PFSK-1 (cell line): ENCODE data around the gene LAMA1.

ENCODE experiments used
- FOXP2 ChIP-seq: optimal IDR thresholded peaks from 2 replicates; pipeline ENCODE3; 2011; ENCODE audit warnings: borderline replicate concordance, control low read depth, inconsistent platforms; ENCODE audit not compliant: insufficient read depth; ENCODE audit errors: extremely low read length, extremely low read depth
- POLR2AphosphoS5 ChIP-seq: IDR thresholded peaks from 2 replicates; pipeline ENCODE4 v1.6.1; 2012; ENCODE audit warnings: low read depth, mild to moderate bottlenecking, control low read depth, low read length, moderate library complexity
- REST ChIP-seq, 2 experiments: IDR thresholded peaks; 2 replicates each; pipeline versions ENCODE4 v1.6.1 to v1.8.0; 2011 to 2012; ENCODE audit warnings: low read depth in 2 of 2, low read length in 2 of 2, control low read depth in 1 of 2, inconsistent platforms in 1 of 2, mild to moderate bottlenecking in 1 of 2, moderate library complexity in 1 of 2; ENCODE audit not compliant: insufficient read depth in 1 of 2
- SIN3A ChIP-seq: IDR thresholded peaks from 2 replicates; pipeline ENCODE4 v1.6.1; 2012; ENCODE audit warnings: mild to moderate bottlenecking, low read length, moderate library complexity, borderline replicate concordance; ENCODE audit not compliant: insufficient read depth
- TAF1 ChIP-seq: IDR thresholded peaks from 2 replicates; pipeline ENCODE4 v1.6.1; 2012; ENCODE audit warnings: low read length, control low read depth, borderline replicate concordance; ENCODE audit not compliant: insufficient read depth

Gene LAMA1

DNA sequence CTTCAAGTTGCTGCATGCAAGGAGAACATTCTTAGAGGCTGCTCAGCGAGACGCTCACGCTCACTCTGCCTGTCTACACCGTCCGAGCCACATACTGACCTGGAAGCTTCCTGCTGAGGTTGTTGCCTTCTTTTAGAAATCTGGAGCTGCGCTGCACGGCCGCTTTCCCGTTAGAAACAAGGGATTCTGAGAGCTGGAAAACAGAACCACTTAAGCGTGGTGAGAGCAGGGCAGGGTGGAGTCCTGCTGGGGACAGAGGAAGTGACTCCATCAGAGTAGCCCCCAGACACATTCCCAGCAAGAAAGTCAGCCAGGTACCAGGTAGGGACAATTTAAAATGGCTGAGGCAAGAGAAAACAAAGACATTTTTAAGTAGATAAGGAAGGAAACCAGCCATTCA is 135.2 kb downstream of the LAMA1 start:
- no peak for TF ChIP-seq SIN3A
- no peak for TF ChIP-seq POLR2AphosphoS5
- no peak for TF ChIP-seq TAF1
- TF ChIP-seq REST (IDR thresholded peaks at IDR 0.05; ENCODE audit: insufficient read depth in 1 of 2, low read depth in 2 of 2, low read length in 2 of 2): no peak
- TF ChIP-seq FOXP2: no peak

GRCh38 chr18:6980363-6980762 is 137.2 kb downstream of the LAMA1 start:
- TF ChIP-seq SIN3A: no peak
- no peak for TF ChIP-seq TAF1
- no peak for TF ChIP-seq POLR2AphosphoS5
- no peak for TF ChIP-seq FOXP2
- TF ChIP-seq REST (IDR thresholded peaks at IDR 0.05; ENCODE audit: insufficient read depth in 1 of 2, low read depth in 2 of 2, low read length in 2 of 2): no peak

DNA sequence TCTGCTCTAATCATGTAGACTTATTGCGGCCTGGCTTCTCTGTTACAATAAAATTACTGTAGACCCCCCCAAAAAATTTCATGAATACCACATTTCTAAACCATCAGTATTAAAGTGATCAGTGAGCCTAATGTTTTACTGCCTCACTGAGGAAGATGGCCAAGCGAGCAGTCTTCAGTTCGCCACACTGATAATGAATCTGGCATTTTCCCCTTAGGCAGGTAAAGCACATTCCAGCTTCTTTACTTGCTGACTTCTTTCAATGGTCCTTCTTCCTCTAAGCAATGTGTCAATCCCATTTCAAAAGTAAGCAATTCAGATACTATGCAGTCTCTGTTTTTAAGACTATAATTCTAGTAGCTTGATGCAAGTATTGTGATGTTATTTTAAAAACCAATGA is 137.6 kb downstream of the LAMA1 start:
- TF ChIP-seq TAF1 (no peak), POLR2AphosphoS5 (no peak)

DNA sequence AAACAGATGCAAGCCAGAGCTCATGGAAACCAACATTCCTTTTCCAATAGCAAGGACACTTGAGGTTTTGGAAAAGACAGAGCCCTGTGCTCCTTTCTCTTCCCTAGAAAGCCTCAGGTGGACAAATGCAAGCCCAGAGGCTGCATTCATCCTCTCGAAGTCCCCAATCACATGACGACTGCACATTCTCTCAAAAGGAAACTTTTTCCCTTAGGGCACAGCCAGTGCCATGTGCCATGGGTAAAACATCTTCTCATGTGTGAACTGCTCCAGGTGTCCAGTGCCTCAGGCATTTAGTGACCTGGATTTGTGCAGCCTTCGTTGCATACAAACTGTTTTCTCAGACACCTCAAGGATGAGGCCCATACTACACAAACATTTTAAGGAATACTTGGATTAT is 140.7 kb downstream of the LAMA1 start:
- no peak for TF ChIP-seq TAF1
- no peak for TF ChIP-seq REST (IDR thresholded peaks at IDR 0.05; ENCODE audit: insufficient read depth in 1 of 2, low read depth in 2 of 2, low read length in 2 of 2)
- no peak for TF ChIP-seq SIN3A
- TF ChIP-seq POLR2AphosphoS5: no peak
- TF ChIP-seq FOXP2: no peak

GRCh38 chr18:6975084-6975483 is 142.5 kb downstream of the LAMA1 start:
- TF ChIP-seq SIN3A (no peak), REST (IDR thresholded peaks at IDR 0.05; ENCODE audit: insufficient read depth in 1 of 2, low read depth in 2 of 2, low read length in 2 of 2) (no peak), FOXP2 (no peak), TAF1 (no peak), POLR2AphosphoS5 (no peak)
